ENCODE results near the gene CAMTA1. TPM values are rescaled to one million over a fixed set of nuclear protein-coding genes. Genes with fewer than 3 reads are reported as not detected.

Gene CAMTA1
- total RNA-seq, 1 experiment from 2014 or later, result 82.2 TPM

GRCh38 chr1:6907201-6907600 is 121.9 kb downstream of the CAMTA1 start:
- TF ChIP-seq TCF7L2 (IDR thresholded peaks at IDR 0.05; ENCODE audit: low read depth, low read length) (no peak), REST (IDR thresholded peaks at IDR 0.05; ENCODE audit: insufficient read depth in 1 of 2, low read depth in 2 of 2, low read length in 1 of 2) (no peak), SIN3A (IDR thresholded peaks at IDR 0.05; ENCODE audit: borderline replicate concordance, insufficient read depth, low read depth, low read length) (no peak), POLR2AphosphoS5 (IDR thresholded peaks at IDR 0.05; ENCODE audit: low read depth, low read length) (no peak)
- TF ChIP-seq, protein P1, sequence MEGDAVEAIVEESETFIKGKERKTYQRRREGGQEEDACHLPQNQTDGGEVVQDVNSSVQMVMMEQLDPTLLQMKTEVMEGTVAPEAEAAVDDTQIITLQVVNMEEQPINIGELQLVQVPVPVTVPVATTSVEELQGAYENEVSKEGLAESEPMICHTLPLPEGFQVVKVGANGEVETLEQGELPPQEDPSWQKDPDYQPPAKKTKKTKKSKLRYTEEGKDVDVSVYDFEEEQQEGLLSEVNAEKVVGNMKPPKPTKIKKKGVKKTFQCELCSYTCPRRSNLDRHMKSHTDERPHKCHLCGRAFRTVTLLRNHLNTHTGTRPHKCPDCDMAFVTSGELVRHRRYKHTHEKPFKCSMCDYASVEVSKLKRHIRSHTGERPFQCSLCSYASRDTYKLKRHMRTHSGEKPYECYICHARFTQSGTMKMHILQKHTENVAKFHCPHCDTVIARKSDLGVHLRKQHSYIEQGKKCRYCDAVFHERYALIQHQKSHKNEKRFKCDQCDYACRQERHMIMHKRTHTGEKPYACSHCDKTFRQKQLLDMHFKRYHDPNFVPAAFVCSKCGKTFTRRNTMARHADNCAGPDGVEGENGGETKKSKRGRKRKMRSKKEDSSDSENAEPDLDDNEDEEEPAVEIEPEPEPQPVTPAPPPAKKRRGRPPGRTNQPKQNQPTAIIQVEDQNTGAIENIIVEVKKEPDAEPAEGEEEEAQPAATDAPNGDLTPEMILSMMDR (IDR thresholded peaks at IDR 0.05), result no peak
- ATAC-seq (no peak), DNase-seq (ENCODE audit: low read depth, low spot score) (no peak)
- intact Hi-C loops (cut with micrococcal nuclease; ENCODE audit: unreplicated experiment), result no loop called here
- H3K27ac ChIP-seq (ENCODE audit: low read length), result no peak overlapping the region
- BruUV-seq (replicated peaks), result no TSS peak
- in situ Hi-C loops (cut with HindIII; ENCODE audit: low pct_unique_long_range_greater_than_20kb, low sequenced_read_pairs), result no loop called here
- H3K9me3 ChIP-seq (ENCODE audit: control insufficient read depth, insufficient read depth, low read depth, low read length), result no peaks in the 10 kb centered on the region
- POLR2A ChIA-PET, result no interaction called here
- H3K36me3 ChIP-seq (ENCODE audit: control insufficient read depth, insufficient read depth, low read length), result no peaks in the 10 kb centered on the region
- no peaks in the 10 kb centered on the region for H3K4me1 ChIP-seq (ENCODE audit: control insufficient read depth, insufficient read depth, low read length)
- no peak overlapping the region for H3K4me3 ChIP-seq (ENCODE audit: low read depth in 2 of 2, low read length in 2 of 2)
- CTCF ChIA-PET, result no interaction called here
- no peaks in the 10 kb centered on the region for H3K27me3 ChIP-seq (ENCODE audit: control insufficient read depth, insufficient read depth, low read length)

DNA sequence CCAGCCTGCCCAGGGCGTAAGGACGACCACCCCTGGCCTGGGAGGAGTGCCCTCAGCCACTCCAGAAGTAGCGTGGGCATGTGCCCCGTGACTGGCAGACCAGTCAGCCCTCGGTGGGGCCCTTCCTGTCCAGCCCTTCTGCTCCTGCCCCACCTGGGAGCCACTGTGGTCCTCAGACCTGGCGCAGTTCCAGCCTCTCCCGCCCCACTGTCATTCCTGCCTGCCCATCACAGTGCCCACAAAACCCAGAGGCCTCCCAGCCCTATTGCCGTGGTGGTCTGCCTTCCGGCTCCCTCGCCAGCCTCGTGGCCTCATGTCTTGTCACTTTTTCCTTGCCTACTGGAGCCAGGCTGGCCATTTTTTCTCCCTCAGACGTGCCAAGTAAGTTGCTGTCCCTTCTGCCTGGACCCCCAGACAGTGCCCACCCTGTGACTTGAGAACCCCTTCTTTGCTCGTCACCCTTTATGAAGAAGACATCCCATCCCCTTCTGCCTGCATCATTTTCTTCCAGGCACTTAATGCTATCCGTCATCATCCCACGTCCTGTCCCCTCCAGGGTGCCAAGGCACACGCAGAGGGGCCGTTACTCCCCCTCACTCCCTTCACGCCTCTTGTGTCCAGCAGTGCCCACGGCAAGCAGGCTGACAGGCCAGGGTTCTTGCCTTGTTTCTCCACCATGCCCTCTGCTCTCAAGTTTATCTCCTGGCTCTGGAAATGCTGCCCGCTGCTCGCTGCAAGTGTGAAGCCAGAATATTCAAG is 122.6 kb downstream of the CAMTA1 start:
- intact Hi-C loops (cut with micrococcal nuclease; ENCODE audit: unreplicated experiment), result no loop called here
- Histone ChIP-seq H3K27me3 (ENCODE audit: control insufficient read depth, insufficient read depth, low read length) (no peaks in the 10 kb centered on the region), H3K9me3 (ENCODE audit: control insufficient read depth, insufficient read depth, low read depth, low read length) (no peaks in the 10 kb centered on the region), H3K4me3 (ENCODE audit: low read depth in 2 of 2, low read length in 2 of 2) (no peak overlapping the region), H3K4me1 (ENCODE audit: control insufficient read depth, insufficient read depth, low read length) (no peaks in the 10 kb centered on the region), H3K36me3 (ENCODE audit: control insufficient read depth, insufficient read depth, low read length) (no peaks in the 10 kb centered on the region), H3K27ac (ENCODE audit: low read length) (no peak overlapping the region)
- no TSS peak for BruUV-seq (replicated peaks)
- DNase-seq (ENCODE audit: low read depth, low spot score) (no peak), ATAC-seq (no peak)
- in situ Hi-C loops (cut with HindIII; ENCODE audit: low pct_unique_long_range_greater_than_20kb, low sequenced_read_pairs), result no loop called here
- TF ChIP-seq REST (IDR thresholded peaks at IDR 0.05; ENCODE audit: insufficient read depth in 1 of 2, low read depth in 2 of 2, low read length in 1 of 2) (no peak), POLR2AphosphoS5 (IDR thresholded peaks at IDR 0.05; ENCODE audit: low read depth, low read length) (no peak), SIN3A (IDR thresholded peaks at IDR 0.05; ENCODE audit: borderline replicate concordance, insufficient read depth, low read depth, low read length) (no peak), TCF7L2 (IDR thresholded peaks at IDR 0.05; ENCODE audit: low read depth, low read length) (no peak)
- TF ChIP-seq, protein P1 (IDR thresholded peaks at IDR 0.05), result no peak
- ChIA-PET CTCF (no interaction called here), POLR2A (no interaction called here)
